ENCODE measurements around the gene VWDE.

DNA sequence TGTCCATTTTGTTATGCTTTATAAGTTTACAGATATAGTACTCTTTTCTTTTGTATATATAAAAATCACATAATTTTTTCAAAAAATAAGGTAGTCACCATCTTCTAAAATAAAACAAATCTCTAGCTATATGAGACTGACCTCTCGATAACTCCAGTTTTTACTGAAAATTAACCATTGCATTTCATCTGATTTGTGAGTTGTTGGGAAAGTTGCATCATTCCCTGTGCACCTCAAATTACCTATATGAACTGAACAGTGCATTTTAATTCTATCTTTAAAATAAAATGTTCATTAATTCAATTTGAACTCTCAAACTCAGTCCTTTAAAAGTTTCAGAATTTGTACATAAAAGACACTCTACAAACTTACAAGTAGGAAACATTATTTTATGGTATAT is 86.0 kb downstream of the VWDE start:
- TF ChIP-seq, protein P1, sequence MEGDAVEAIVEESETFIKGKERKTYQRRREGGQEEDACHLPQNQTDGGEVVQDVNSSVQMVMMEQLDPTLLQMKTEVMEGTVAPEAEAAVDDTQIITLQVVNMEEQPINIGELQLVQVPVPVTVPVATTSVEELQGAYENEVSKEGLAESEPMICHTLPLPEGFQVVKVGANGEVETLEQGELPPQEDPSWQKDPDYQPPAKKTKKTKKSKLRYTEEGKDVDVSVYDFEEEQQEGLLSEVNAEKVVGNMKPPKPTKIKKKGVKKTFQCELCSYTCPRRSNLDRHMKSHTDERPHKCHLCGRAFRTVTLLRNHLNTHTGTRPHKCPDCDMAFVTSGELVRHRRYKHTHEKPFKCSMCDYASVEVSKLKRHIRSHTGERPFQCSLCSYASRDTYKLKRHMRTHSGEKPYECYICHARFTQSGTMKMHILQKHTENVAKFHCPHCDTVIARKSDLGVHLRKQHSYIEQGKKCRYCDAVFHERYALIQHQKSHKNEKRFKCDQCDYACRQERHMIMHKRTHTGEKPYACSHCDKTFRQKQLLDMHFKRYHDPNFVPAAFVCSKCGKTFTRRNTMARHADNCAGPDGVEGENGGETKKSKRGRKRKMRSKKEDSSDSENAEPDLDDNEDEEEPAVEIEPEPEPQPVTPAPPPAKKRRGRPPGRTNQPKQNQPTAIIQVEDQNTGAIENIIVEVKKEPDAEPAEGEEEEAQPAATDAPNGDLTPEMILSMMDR (IDR thresholded peaks at IDR 0.05; ENCODE audit: poor library complexity) = no peak
- no peak for TF ChIP-seq EZH2 (IDR thresholded peaks at IDR 0.05; ENCODE audit: borderline replicate concordance)

Measured in hepatocyte (in vitro differentiated cells).